HepG2 (cell line): ENCODE measurements around the gene TEX14. TPM values are rescaled to one million over a fixed set of nuclear protein-coding genes. Genes with fewer than 3 reads are reported as not detected.

Source experiments
- ATAC-seq: fragments of 200-7000 bp; cut with Tn5 transposase; 3 replicates; pipeline ENCODE4 v1.9.1; 2020; ENCODE audit warnings: mild to moderate bottlenecking, moderate library complexity
- BruUV-seq: library from RNA; stranded (reverse); fragments of 400-500 nt; replicated peaks from 2 replicates; lab custom pipeline; 2021; lab: Mats Ljungman, UMichigan
- CTCF ChIA-PET: fragments of 300-600 bp; formaldehyde crosslinking; extraction: SDS; loops from one replicate; lab custom pipeline; 2021; ENCODE audit warnings: low total read pairs, inconsistent platforms, low intra/inter-chr PET ratio; lab: Yijun Ruan, JAX
- POLR2A ChIA-PET: fragments of 350-600 bp; sonication (Branson Sonifier 250); formaldehyde crosslinking; loops from one replicate; lab custom pipeline; 2020; ENCODE audit warnings: antibody characterized with exemption, inconsistent platforms; lab: Yijun Ruan, JAX
- DNase-seq: peaks from one replicate; pipeline ENCODE4 v3.0.0-alpha.2; 2015; ENCODE audit warnings: low spot score
- FAIRE-seq: peaks from 3 replicates; lab custom pipeline; 2011; peaks lifted over from hg19 to GRCh38; lab: Jason Lieb, UNC
- H2AFZ ChIP-seq: one replicate; pipeline ENCODE4 v1.6.1; 2011; ENCODE audit warnings: low read length, inconsistent platforms
- H3K27ac ChIP-seq: fragments of 300-600 bp; 3 replicates; pipeline ENCODE4 v1.8.0; 2011; ENCODE audit warnings: mixed run types, mild to moderate bottlenecking, mixed read lengths, low read length, inconsistent platforms; ENCODE audit not compliant: insufficient read depth; ENCODE audit errors: extremely low read length
- H3K27me3 ChIP-seq, 2 experiments: fragments of 200-600 bp in 1 of 2; 2 replicates in 1 of 2; 3 replicates in 1 of 2; pipeline versions ENCODE4 v1.6.0 to v1.8.0; 2011; ENCODE audit warnings: low read length in 2 of 2, mild to moderate bottlenecking in 2 of 2, moderate library complexity in 2 of 2, inconsistent platforms in 1 of 2; ENCODE audit not compliant: insufficient read depth in 2 of 2, control insufficient read depth in 1 of 2
- H3K36me3 ChIP-seq, 2 experiments: fragments of 200-600 bp in 1 of 2; replicated peaks in 1 of 2; 2 replicates in 1 of 2; 3 replicates in 1 of 2; pipeline versions ENCODE4 v1.5.1 to v1.8.0; 2011; ENCODE audit warnings: low read length in 2 of 2, inconsistent platforms in 1 of 2; ENCODE audit not compliant: insufficient read depth in 2 of 2, control insufficient read depth in 1 of 2
- H3K4me1 ChIP-seq: 2 replicates; pipeline ENCODE4 v1.5.1; 2012; ENCODE audit warnings: low read length, inconsistent platforms; ENCODE audit not compliant: insufficient read depth
- H3K4me2 ChIP-seq: 2 replicates; pipeline ENCODE4 v1.6.0; 2011; ENCODE audit warnings: low read depth, low read length, inconsistent platforms
- H3K4me3 ChIP-seq, 3 experiments: fragments of 200-600 bp in 1 of 3; sonication (generic), shearing (Covaris generic) in 1 of 3; replicated peaks in 1 of 3; 2 replicates each; pipeline ENCODE4 v1.5.1; 2011 to 2016; ENCODE audit warnings: low read length in 3 of 3, inconsistent platforms in 2 of 3, low read depth in 2 of 3, mild to moderate bottlenecking in 2 of 3, control low read depth in 1 of 3, mixed read lengths in 1 of 3; ENCODE audit not compliant: insufficient read depth in 1 of 3
- H3K79me2 ChIP-seq: one replicate; pipeline ENCODE4 v1.6.1; 2011; ENCODE audit warnings: low read length, inconsistent platforms; ENCODE audit not compliant: insufficient read depth
- H3K9ac ChIP-seq: 2 replicates; pipeline ENCODE4 v1.6.0; 2011; ENCODE audit warnings: mild to moderate bottlenecking, low read depth, low read length, inconsistent platforms; ENCODE audit not compliant: insufficient read depth
- H3K9me3 ChIP-seq: 2 replicates; pipeline ENCODE4 v1.5.1; 2012; ENCODE audit warnings: mild to moderate bottlenecking, low read length
- H4K20me1 ChIP-seq: 2 replicates; pipeline ENCODE4 v1.6.0; 2011; ENCODE audit warnings: inconsistent platforms, mild to moderate bottlenecking, low read length, moderate library complexity; ENCODE audit not compliant: insufficient read depth
- CENPT ChIP-seq: sonication (generic); formaldehyde crosslinking; IDR thresholded peaks from 2 replicates; pipeline ENCODE4 v1.8.0; 2022; ENCODE audit warnings: low read depth, mild to moderate bottlenecking, moderate library complexity, missing genetic modification reagents
- E2F1 ChIP-seq: sonication (generic); formaldehyde crosslinking; IDR thresholded peaks from 2 replicates; pipeline ENCODE4 v1.5.0; 2020; ENCODE audit warnings: missing genetic modification reagents
- NAIF1 ChIP-seq: sonication (generic); formaldehyde crosslinking; IDR thresholded peaks from 2 replicates; pipeline ENCODE4 v1.5.0; 2020; ENCODE audit warnings: mild to moderate bottlenecking, missing genetic modification reagents, borderline replicate concordance
- SRF ChIP-seq: IDR thresholded peaks from 2 replicates; pipeline ENCODE4 v1.6.1; 2011; ENCODE audit warnings: mild to moderate bottlenecking, low read depth, low read length, moderate library complexity
- THAP8 ChIP-seq: sonication (generic); formaldehyde crosslinking; IDR thresholded peaks from 2 replicates; pipeline ENCODE4 v1.5.1; 2020; ENCODE audit warnings: missing genetic modification reagents, mild to moderate bottlenecking, borderline replicate concordance
- ZBTB34 ChIP-seq: sonication (generic); formaldehyde crosslinking; IDR thresholded peaks from 2 replicates; pipeline ENCODE4 v1.8.0; 2022; ENCODE audit warnings: mild to moderate bottlenecking, missing genetic modification reagents
- ZFX ChIP-seq: sonication (generic); formaldehyde crosslinking; IDR thresholded peaks from 2 replicates; pipeline ENCODE4 v1.4.0; 2020; ENCODE audit warnings: mild to moderate bottlenecking, low read depth, missing genetic modification reagents, moderate library complexity
- ZNF20 ChIP-seq: sonication (generic); formaldehyde crosslinking; IDR thresholded peaks from 2 replicates; pipeline ENCODE4 v1.4.0; 2020; ENCODE audit warnings: mild to moderate bottlenecking, moderate library complexity, missing genetic modification reagents
- ZNF383 ChIP-seq: sonication (generic); formaldehyde crosslinking; IDR thresholded peaks from 2 replicates; pipeline ENCODE4 v1.4.0; 2020; ENCODE audit warnings: missing genetic modification reagents, mild to moderate bottlenecking, borderline replicate concordance
- ZNF512B ChIP-seq: sonication (generic); formaldehyde crosslinking; IDR thresholded peaks from 2 replicates; pipeline ENCODE4 v1.5.1; 2020; ENCODE audit warnings: missing genetic modification reagents, mild to moderate bottlenecking, borderline replicate concordance
- ZNF550 ChIP-seq: sonication (generic); formaldehyde crosslinking; IDR thresholded peaks from 2 replicates; pipeline ENCODE4 v1.4.0; 2020; ENCODE audit warnings: mild to moderate bottlenecking, missing genetic modification reagents, borderline replicate concordance
- ZNF570 ChIP-seq: sonication (generic); formaldehyde crosslinking; IDR thresholded peaks from 2 replicates; pipeline ENCODE4 v1.4.0; 2020; ENCODE audit warnings: mild to moderate bottlenecking, missing genetic modification reagents, borderline replicate concordance
- ZNF782 ChIP-seq: sonication (generic); formaldehyde crosslinking; IDR thresholded peaks from 2 replicates; pipeline ENCODE4 v1.4.0; 2020; ENCODE audit warnings: missing genetic modification reagents, mild to moderate bottlenecking, borderline replicate concordance
- ZNF788 ChIP-seq: sonication (generic); formaldehyde crosslinking; IDR thresholded peaks from 2 replicates; pipeline ENCODE4 v1.5.0; 2020; ENCODE audit warnings: mild to moderate bottlenecking, missing genetic modification reagents, borderline replicate concordance
- ZSCAN22 ChIP-seq: sonication (generic); formaldehyde crosslinking; IDR thresholded peaks from 2 replicates; pipeline ENCODE4 v1.4.0; 2020; ENCODE audit warnings: mild to moderate bottlenecking, missing genetic modification reagents
- WGBS: methylation state at CpG from one replicate; pipeline ENCODE4 v1.1.6; 2017; ENCODE audit warnings: low lambda C conversion rate; 5-methylcytosine and 5-hydroxymethylcytosine counted together
- in situ Hi-C: cut with HindIII; loops from 2 replicates; pipeline ENCODE4 v1.10.0; 2017; ENCODE audit warnings: low pct_unique_long_range_greater_than_20kb; ENCODE audit not compliant: extremely low pct_ligation_motif_present
- intact Hi-C: fragments of 100-400 bp; cut with micrococcal nuclease; formaldehyde crosslinking; loops from one replicate; pipeline ENCODE4 v1.10.0; 2022; ENCODE audit not compliant: unreplicated experiment
- polyA plus RNA-seq, 8 experiments: library from polyadenylated mRNA; depleted of rRNA in 3 of 8; stranded (reverse) in 7 of 8; unstranded in 1 of 8; fragments of >200 nt; fragmentation: Illumina TruSeq in 4 of 8; extraction: Trizol in 4 of 8; gene quantifications; 2 replicates each; pipeline versions ENCODE4 v1.2.1 to v1.2.3, GENCODE V29; 2011 to 2016; ENCODE audit warnings: low read depth in 4 of 8, missing spikeins in 1 of 8, mixed read lengths in 1 of 8; ENCODE audit not compliant: insufficient read depth in 1 of 8
- total RNA-seq, 5 experiments: library from RNA; depleted of rRNA; stranded (reverse); fragments of >200 nt; fragmentation: Illumina TruSeq; extraction: Trizol; gene quantifications; 2 replicates each; pipeline ENCODE4 v1.2.3, GENCODE V29; 2016; ENCODE audit warnings: low read depth in 1 of 5

TEX14 gene
- total and polyA plus RNA-seq, 2 of the 13 experiments (the other 11 are each of a cell fraction or from before 2014, with no cell fraction given) = 0.04 to 0.07 TPM

- Histone ChIP-seq H3K36me3 (no peaks in the 10 kb centered on the region), H3K4me1 (peaks cover 18% of the 10 kb centered on the region), H3K27me3 (no peaks in the 10 kb centered on the region), H2AFZ (no peak overlapping the region), H3K79me2 (no peaks in the 10 kb centered on the region), H3K4me2 (peak overlapping the region; percentile 97), H4K20me1 (no peaks in the 10 kb centered on the region), H3K4me3 (peak overlapping the region in 2 of 3 experiments; percentile 13 to 71; a peak in 1 of 6 replicates), H3K9me3 (no peaks in the 10 kb centered on the region), H3K27ac (peak overlapping the region; percentile 96), H3K9ac (peak overlapping the region; percentile 90; the same call in 1 of the 2 replicates)
- BruUV-seq = TSS peak; percentile 99
- POLR2A ChIA-PET = interaction anchor here (0.6 to 2.6 kb wide), 48 partner anchors 10 to 1717 kb away, joined by 3 to 154 read pairs (median 6); partner anchors contain the start of genes DYNLL2, MTMR4, PRR11 and PTRH2
- ATAC-seq (no peak), DNase-seq (no peak), FAIRE-seq (peak; percentile 54)
- in situ Hi-C loops = no loop called here
- intact Hi-C loops = loop anchor here (1.0 kb wide), 1 partner anchor 113 kb away; no protein-coding TSS in a partner anchor
- CTCF ChIA-PET = interaction anchor here (1.2 kb wide), 1 partner anchor 43 kb away, joined by 6 read pairs; no protein-coding TSS in a partner anchor
- WGBS = 22% methylated on average over 10 of the region's 10 CpGs
- TF ChIP-seq ZNF788 = 0 out of 2 replicates have a peak, but pooled peaks have one; percentile 11
- no peak for TF ChIP-seq ZNF550 (CRISPR knock-in tag)
- TF ChIP-seq ZNF782 = 0 out of 2 replicates have a peak, but pooled peaks have one; percentile 40
- TF ChIP-seq ZNF383 (CRISPR knock-in tag) = no peak
- TF ChIP-seq ZNF512B (CRISPR knock-in tag) = 0 out of 2 replicates have a peak, but pooled peaks have one; percentile 5
- peak; percentile 9; the same call in 1 of the 2 replicates for TF ChIP-seq ZNF20 (CRISPR knock-in tag)
- TF ChIP-seq SRF = no peak
- 0 out of 2 replicates have a peak, but pooled peaks have one; percentile 12 for TF ChIP-seq ZSCAN22
- TF ChIP-seq E2F1 (CRISPR knock-in tag) = 0 out of 2 replicates have a peak, but pooled peaks have one; percentile 37
- no peak for TF ChIP-seq CENPT (CRISPR knock-in tag)
- TF ChIP-seq ZBTB34 (CRISPR knock-in tag) = peak; percentile 3; the same call in 1 of the 2 replicates
- no peak for TF ChIP-seq THAP8 (CRISPR knock-in tag)
- TF ChIP-seq NAIF1 (CRISPR knock-in tag) = 0 out of 2 replicates have a peak, but pooled peaks have one; percentile 12
- no peak for TF ChIP-seq ZFX (CRISPR knock-in tag)
- TF ChIP-seq ZNF570 (CRISPR knock-in tag) = no peak
These were observed 60.8 kb downstream of the TEX14 start for GRCh38 chr17:58630883-58631522.
